Hematopoietic multipotent progenitor cell treated with erythropoietin and hydrocortisone succinate and interleukin-3 and kit ligand, for 8 days (in vitro differentiated cells): ENCODE data around the gene SAP30BP.
"Not testable (repeated sequence)": the region's sequence is repeated elsewhere in the genome, so short reads cannot be mapped to it uniquely, and the experiment has no call there.

ENCODE experiments used
- DNase-seq: peaks from one replicate; pipeline ENCODE4 v3.0.0-alpha.2; 2015

Gene SAP30BP

GRCh38 chr17:75634754-75635609 lies 32.2 kb upstream of the SAP30BP start:
- DNase-seq, result peak; percentile 45

- DNase-seq, result peak; percentile 98
Observed at GRCh38 chr17:75635610-75636202, 31.4 kb upstream of the SAP30BP start.

- no peak for DNase-seq
Observed at GRCh38 chr17:75636381-75637142, 30.6 kb upstream of the SAP30BP start.

DNA sequence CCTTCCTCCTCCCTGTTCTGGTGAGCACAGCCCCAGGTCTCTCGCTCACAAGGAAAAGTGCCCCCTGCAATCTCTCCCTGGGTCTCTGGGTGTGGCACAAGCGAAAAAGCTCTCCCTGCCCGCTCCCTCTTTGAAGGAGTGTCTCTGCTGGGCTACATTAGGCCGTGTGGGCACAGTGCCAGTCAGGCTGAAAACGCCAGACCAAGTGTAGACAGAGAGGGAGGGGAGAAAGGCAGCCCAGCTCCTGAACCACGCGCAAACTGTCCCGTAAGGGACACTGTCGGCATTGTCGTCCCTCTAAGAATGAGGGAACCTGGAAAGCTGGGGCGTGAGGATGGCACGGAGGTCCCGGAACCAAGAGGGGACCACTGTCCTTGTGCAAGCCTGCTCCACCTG lies 30.0 kb upstream of the SAP30BP start:
- DNase-seq, result peak; percentile 90

DNA sequence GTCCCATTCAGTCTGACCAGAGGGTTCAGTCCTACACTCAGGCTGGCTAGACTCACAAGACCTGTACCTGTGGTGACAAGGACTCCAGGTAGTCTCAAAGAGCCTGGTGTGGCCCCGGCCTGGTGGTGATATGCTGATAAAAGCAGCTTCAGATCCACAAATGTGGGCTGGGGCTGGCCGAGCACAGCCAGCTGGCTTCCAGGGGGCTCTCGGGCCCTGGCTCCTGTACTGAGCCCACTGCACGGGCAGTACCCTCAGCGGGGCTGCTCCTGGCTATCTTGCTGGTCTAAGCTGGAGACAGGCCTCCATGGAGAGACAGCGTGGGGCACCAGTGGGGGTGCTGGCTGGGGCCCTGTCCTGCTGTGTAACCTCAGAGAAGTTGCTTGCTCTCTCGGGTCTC lies 29.6 kb upstream of the SAP30BP start:
- DNase-seq, result peak; percentile 32

DNA sequence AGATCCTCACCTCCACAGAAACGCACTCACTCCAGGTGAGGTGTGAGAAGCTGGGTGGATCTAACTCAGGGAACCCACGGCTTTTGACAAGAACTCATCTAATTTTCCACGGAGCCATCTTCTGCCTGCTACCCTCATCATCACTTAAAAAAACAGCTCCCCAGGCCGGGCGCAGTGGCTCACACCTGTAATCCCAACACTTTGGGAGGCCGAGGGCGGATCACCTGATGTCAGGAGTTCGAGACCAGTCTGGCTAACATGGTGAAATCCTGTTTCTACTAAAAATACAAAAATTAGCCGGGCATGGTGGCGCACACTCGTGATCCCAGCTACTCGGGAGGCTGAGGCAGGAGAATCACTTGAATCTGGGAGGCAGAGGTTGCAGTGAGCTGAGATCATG lies 29.1 kb upstream of the SAP30BP start:
- not testable (repeated sequence) for DNase-seq

DNA sequence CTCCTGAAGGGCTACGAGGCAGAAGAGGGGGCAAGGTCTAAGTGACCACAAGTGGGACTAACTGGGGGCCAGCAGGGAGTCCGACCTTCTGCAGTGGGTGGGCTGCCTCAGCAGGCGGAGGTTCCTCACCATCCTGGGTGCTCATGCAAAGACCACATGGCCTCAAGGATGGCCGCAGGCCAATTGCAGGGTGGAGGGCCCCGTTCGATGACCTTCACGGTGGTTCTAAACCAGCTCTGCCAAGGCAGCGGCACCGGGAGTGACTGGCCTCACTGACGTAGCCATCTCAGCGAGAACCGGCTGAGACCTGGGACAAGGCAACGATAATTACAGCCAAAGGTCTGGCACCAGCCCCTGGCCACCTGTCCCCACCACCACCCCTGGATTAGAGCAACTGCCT lies 28.2 kb upstream of the SAP30BP start:
- DNase-seq, result no peak

GRCh38 chr17:75639327-75639726 lies 27.8 kb upstream of the SAP30BP start:
- DNase-seq, result no peak

DNA sequence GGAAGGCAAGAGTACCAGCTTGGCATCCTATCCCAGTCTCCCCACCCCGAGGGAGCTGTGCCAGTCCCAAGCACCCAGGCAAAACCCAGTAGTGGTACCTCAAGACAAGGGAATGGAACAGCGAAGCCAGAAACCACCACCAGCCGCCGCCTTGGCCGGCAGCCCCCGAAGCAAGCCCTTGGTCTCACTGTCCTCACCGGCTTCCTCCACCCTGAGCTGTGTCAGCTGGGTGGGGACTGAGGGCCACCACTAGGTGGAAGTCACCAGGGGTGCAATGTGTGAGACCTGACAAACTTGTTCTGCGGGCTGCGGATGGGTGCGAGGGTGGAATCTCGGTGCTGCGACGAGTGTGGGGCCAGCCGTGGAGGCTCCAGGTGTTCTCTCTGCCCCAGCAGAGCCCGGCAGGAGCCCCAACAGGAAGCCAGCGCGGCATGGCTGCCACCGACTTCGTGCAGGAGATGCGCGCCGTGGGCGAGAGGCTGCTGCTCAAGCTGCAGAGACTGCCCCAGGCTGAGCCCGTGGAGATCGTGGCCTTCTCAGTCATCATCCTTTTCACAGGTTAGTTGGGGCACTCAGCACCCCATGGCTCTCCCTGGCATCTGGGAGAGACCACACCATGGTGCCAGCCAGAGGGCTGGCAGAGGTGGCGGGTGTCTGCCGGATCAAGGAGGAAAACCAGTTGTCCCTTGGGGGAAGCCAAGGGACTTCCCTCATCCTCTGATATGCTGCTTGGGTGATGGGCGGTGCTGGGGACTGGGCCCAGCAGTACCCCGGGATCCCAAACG lies 27.2 kb upstream of the SAP30BP start:
- peak; percentile 31 for DNase-seq

DNA sequence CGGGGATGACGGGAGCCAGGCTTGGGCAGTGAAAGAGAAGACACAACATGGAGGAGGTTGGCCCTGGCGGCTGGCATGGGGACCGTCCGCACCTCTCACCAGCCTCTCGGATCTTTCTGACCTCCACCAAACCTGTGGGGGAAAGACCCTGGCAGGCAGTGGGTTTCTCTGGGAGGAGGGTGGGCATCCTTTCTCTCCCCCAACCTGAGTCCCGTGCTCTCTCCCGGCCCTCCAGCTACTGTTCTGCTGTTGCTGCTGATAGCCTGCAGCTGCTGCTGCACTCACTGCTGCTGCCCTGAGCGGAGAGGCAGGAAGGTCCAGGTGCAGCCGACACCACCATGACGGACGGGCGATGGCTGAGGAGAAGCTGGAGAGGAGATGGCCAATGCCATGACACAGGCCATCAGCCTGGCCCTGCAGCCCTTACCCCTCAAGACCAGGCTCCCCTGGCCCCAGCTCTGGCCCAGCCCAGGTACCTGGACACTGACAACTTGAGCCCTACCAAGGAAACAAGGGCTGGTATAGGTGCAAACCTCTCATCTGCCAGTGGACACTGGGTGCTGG lies 26.5 kb upstream of the SAP30BP start:
- DNase-seq, result no peak

- DNase-seq, result no peak
Observed at GRCh38 chr17:75641343-75641742, 25.8 kb upstream of the SAP30BP start.

- DNase-seq, result no peak
Observed at GRCh38 chr17:75642182-75642783, 24.9 kb upstream of the SAP30BP start.

- DNase-seq, result peak; percentile 93
Observed at GRCh38 chr17:75642784-75643642, 24.1 kb upstream of the SAP30BP start.

- DNase-seq, result no peak
Observed at GRCh38 chr17:75643643-75644017, 23.5 kb upstream of the SAP30BP start.

GRCh38 chr17:75645501-75645888 lies 21.6 kb upstream of the SAP30BP start:
- DNase-seq, result peak; percentile 63

DNA sequence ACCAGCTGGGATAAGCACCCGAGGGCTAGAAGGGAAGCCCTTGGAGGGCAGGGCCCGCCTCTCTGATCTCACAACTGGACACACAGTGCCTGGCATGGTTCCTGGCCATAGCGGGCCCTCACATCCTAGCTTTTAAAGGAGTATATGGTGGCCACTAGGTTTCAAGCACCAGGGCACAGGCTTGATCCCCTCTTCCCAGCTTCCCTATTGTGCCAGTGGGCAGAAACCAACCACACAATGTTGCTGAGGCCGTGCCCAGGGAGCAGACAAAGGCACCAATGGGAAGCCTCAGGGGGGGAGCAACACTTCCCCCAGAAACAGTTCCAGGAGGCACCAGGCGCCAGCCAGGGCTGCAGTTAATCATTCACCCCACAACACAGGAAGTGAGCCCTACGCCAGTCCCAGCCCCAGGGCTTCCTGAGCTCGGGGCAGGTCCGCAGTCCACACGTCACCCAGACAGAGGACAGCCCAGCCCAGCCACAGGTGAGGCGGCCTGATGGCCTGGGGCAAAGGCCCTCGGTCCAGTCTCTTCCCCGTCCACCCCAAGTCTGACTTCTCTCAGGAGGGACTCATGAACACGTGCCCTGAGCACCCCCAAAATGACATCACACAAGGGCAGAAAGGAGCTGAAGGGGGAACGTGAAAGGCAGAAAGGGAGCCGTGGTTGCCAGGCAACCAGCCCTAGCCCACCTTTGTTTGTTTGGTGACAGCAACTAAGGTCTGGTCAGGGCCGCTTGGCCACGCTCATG lies 21.1 kb upstream of the SAP30BP start:
- DNase-seq, result peak; percentile 67

- DNase-seq, result no peak
Observed at GRCh38 chr17:75646638-75646992, 20.5 kb upstream of the SAP30BP start.

- DNase-seq, result no peak
Observed at GRCh38 chr17:75647061-75647460, 20.1 kb upstream of the SAP30BP start.

DNA sequence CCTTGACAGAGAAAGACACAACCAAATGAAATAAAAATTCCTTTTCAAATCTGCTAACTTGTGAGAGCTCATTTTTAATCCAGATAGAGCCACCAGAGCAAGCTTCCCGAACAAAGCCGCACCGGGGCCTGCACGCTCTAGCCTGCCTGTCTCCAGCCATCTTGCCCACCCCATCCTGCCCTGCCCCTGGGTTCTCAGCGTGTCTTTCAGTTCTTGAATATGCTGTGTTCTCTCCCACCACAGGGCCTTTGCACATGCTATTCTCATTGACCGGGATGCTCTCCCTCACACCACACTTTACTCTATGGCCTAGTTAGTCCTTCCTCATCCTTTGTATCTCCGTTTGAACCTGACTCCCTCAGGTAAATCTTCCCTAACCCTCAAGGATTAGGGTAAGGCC lies 19.2 kb upstream of the SAP30BP start:
- no peak for DNase-seq

- no peak for DNase-seq
Observed at GRCh38 chr17:75649687-75650086, 17.5 kb upstream of the SAP30BP start.

DNA sequence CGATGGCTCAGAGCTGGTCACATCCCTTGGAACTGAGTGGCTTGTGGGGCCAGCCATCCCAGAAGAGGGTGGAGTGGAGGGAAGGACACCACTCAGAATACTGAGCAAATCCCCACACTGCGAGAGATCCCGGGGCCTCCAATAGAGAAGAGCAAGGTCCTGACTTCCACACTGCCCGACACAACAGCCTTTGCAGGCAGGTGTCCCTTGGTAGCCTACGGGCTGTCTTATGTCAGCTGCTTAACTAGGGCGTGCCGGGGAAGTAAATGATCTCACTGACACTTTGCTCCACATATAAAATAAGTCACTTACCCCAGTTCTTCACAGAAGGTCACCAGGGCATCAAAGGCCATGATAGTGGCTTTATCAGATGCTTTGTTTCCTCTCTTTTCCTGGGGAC lies 16.3 kb upstream of the SAP30BP start:
- no peak for DNase-seq
